ENCODE data around the gene RAPGEF1. TPM values are rescaled to one million over a fixed set of nuclear protein-coding genes. Genes with fewer than 3 reads are reported as not detected.
A peak's percentile ranks its signal among the peaks of the same experiment; 100 is the strongest.

Gene RAPGEF1
- total and polyA plus RNA-seq, 2 of the 13 experiments (the other 11 are each of a cell fraction or from before 2014, with no cell fraction given) = 21.2 to 38.9 TPM

DNA sequence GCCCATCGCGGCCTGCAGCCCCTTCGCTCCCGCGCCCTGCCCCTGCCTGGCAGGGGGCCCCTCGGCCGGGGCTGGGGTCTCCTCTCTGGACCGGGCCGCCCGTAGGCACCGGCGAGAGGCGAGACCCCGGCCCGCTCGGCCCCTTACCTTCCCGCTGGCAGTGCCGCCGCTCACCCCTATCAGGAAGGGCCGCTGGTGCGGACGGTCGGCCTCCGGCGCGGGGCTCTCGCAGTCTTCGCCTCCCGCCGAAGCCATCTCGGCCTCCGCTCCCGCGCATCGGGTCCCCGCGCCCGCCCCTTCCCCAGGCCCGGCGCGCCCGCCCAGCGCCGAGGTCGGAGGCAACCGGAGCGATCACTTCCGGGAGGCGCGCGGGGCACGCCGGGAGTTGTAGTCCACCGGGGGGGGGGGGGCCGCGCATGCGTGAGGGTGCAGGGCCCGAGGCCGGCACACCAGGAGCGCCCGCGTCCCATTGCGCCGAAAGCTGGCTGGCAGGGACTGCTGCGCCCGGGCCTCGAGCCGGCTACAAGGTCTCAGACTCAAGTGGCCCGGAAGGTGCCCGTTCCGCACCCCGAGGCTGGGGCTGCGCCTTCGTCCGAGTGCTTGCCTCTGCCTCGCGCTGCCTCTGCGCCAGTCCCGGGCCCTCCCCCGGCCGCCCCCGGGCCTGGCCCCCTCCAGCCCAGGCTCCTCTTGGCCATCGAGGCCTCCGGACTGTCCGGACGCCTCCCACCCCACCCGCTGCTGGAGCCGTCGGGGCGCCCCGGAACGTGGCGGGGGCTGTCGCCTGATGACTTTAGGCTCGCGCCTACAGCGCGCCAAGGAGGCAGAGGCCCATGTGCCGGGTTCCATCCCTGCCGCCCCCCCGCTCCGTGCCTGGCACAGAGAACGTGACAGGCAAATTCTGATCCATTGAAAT, 208.7 kb downstream of the RAPGEF1 start, which contains the start of gene UCK1 (continued):
- TF ChIP-seq ZNF883 (CRISPR knock-in tag; IDR thresholded peaks at IDR 0.05; ENCODE audit: not compliant biosample characterization) (peak; percentile 33), ZNF562 (CRISPR knock-in tag; IDR thresholded peaks at IDR 0.05; ENCODE audit: borderline replicate concordance) (no peak), SIX4 (CRISPR knock-in tag; IDR thresholded peaks at IDR 0.05) (peak; percentile 88; the same call in 1 of the 2 replicates), KAT7 (CRISPR knock-in tag; IDR thresholded peaks at IDR 0.05; ENCODE audit: borderline replicate concordance) (no peak), CEBPB (IDR thresholded peaks at IDR 0.05; ENCODE audit: borderline replicate concordance, low read depth, low read length) (no peak), CBX1 (IDR thresholded peaks at IDR 0.05; ENCODE audit: low read depth) (no peak), PCBP1 (IDR thresholded peaks at IDR 0.05; ENCODE audit: borderline replicate concordance, low read depth, low read length) (no peak), ZNF432 (CRISPR knock-in tag; IDR thresholded peaks at IDR 0.05; ENCODE audit: borderline replicate concordance) (no peak), ELF1 (CRISPR knock-in tag; IDR thresholded peaks at IDR 0.05) (0 out of 2 replicates have a peak, but pooled peaks have one; percentile 53), NFKBIZ (CRISPR knock-in tag; IDR thresholded peaks at IDR 0.05) (no peak), MEIS1 (CRISPR knock-in tag; IDR thresholded peaks at IDR 0.05; ENCODE audit: borderline replicate concordance) (no peak), HDAC1 (CRISPR knock-in tag; IDR thresholded peaks at IDR 0.05) (peak; percentile 47; the same call in 1 of the 2 replicates), BRCA1 (CRISPR knock-in tag; IDR thresholded peaks at IDR 0.05) (no peak), FOXA3 (CRISPR knock-in tag; IDR thresholded peaks at IDR 0.05) (0 out of 2 replicates have a peak, but pooled peaks have one; percentile 13), KLF13 (CRISPR knock-in tag; IDR thresholded peaks at IDR 0.05) (no peak), ZMAT3 (CRISPR knock-in tag; conservative IDR thresholded peaks at IDR 0.05) (peak; percentile 59; the same call in 1 of the 2 replicates), ZC3H4 (CRISPR knock-in tag; IDR thresholded peaks at IDR 0.05; ENCODE audit: borderline replicate concordance) (no peak), SPEN (CRISPR knock-in tag; IDR thresholded peaks at IDR 0.05; ENCODE audit: low read depth) (peak; percentile 62; the same call in 1 of the 2 replicates)
- TF ChIP-seq, protein P1, sequence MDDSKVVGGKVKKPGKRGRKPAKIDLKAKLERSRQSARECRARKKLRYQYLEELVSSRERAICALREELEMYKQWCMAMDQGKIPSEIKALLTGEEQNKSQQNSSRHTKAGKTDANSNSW (CRISPR knock-in tag; IDR thresholded peaks at IDR 0.05; ENCODE audit: borderline replicate concordance) = no peak
- TF ChIP-seq, protein P2, sequence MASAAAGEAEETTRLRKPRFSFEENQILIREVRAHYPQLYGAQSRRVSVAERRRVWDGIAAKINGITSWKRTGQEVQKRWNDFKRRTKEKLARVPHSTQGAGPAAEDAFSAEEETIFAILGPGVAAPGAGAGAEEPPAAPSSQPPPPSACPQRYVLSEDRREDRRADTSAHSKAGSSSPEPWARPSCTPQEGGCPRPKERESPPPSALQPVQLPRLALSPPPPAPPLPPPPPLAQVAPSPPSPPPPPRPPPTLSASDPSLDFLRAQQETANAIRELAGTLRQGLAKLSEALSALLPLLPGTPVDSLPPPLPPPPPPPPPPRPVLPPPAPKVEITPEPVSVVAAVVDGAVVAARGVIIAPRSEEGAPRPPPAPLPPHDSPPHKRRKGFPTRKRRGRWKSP (CRISPR knock-in tag; IDR thresholded peaks at IDR 0.05) = peak; percentile 54; the same call in 1 of the 2 replicates
- TF ChIP-seq, protein P3, sequence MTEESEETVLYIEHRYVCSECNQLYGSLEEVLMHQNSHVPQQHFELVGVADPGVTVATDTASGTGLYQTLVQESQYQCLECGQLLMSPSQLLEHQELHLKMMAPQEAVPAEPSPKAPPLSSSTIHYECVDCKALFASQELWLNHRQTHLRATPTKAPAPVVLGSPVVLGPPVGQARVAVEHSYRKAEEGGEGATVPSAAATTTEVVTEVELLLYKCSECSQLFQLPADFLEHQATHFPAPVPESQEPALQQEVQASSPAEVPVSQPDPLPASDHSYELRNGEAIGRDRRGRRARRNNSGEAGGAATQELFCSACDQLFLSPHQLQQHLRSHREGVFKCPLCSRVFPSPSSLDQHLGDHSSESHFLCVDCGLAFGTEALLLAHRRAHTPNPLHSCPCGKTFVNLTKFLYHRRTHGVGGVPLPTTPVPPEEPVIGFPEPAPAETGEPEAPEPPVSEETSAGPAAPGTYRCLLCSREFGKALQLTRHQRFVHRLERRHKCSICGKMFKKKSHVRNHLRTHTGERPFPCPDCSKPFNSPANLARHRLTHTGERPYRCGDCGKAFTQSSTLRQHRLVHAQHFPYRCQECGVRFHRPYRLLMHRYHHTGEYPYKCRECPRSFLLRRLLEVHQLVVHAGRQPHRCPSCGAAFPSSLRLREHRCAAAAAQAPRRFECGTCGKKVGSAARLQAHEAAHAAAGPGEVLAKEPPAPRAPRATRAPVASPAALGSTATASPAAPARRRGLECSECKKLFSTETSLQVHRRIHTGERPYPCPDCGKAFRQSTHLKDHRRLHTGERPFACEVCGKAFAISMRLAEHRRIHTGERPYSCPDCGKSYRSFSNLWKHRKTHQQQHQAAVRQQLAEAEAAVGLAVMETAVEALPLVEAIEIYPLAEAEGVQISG (CRISPR knock-in tag; IDR thresholded peaks at IDR 0.05) = peak; percentile 81
- TF ChIP-seq, protein P4, sequence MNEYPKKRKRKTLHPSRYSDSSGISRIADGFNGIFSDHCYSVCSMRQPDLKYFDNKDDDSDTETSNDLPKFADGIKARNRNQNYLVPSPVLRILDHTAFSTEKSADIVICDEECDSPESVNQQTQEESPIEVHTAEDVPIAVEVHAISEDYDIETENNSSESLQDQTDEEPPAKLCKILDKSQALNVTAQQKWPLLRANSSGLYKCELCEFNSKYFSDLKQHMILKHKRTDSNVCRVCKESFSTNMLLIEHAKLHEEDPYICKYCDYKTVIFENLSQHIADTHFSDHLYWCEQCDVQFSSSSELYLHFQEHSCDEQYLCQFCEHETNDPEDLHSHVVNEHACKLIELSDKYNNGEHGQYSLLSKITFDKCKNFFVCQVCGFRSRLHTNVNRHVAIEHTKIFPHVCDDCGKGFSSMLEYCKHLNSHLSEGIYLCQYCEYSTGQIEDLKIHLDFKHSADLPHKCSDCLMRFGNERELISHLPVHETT (CRISPR knock-in tag; conservative IDR thresholded peaks at IDR 0.05) = no peak; the same call in 1 of the 2 replicates
